Measurements from ENCODE around the gene PCED1B. TPM values are rescaled to one million over a fixed set of nuclear protein-coding genes. Genes with fewer than 3 reads are reported as not detected.

The PCED1B gene
- total RNA-seq, 5 donors from 2014 or later (not counting 1 experiment from before 2014, with no cell fraction given), result 53.7 to 159 (median 119) TPM

- Mint-ChIP-seq H3K4me3 (peak overlapping the region; percentile 71 to 83 (median 79)), H3K36me3 (peaks cover 66% of the 10 kb centered on the region), H3K4me1 (peaks cover 78 to 86% (median 83%) of the 10 kb centered on the region in 3 donors), H3K27me3 (no peaks in the 10 kb centered on the region), H3K9me3 (no peaks in the 10 kb centered on the region), H3K27ac (peak overlapping the region; percentile 94 to 97)
- peak overlapping the region; percentile 22 to 44 for H3K4me3 ChIP-seq (ENCODE audit: control insufficient read depth in 1 of 2, extremely low read depth in 1 of 2, low read length in 1 of 2)
- H3K27ac ChIP-seq (ENCODE audit: low read length), result peak overlapping the region; percentile 45
- no peak for ATAC-seq (replicated peaks in 1 of 4)
- no peak for DNase-seq
- 67% methylated on average over 5 of the region's 7 CpGs for WGBS (ENCODE audit: insufficient coverage)
- H3K4me1 ChIP-seq (ENCODE audit: control insufficient read depth in 1 of 2, extremely low read depth in 1 of 2, insufficient read depth in 2 of 2, low read length in 2 of 2), result peaks cover 38 to 72% of the 10 kb centered on the region in 2 experiments
- H3K9me3 ChIP-seq, result no peaks in the 10 kb centered on the region
- peaks cover 5 to 48% of the 10 kb centered on the region in 2 donors for H3K36me3 ChIP-seq (ENCODE audit: control insufficient read depth in 2 of 2, extremely low read depth in 1 of 2, insufficient read depth in 1 of 2, low read length in 1 of 2)
- H3K27me3 ChIP-seq (replicated peaks in 1 of 2; ENCODE audit: control insufficient read depth in 2 of 2, extremely low read depth in 1 of 2, insufficient read depth in 2 of 2, low read length in 1 of 2), result no peaks in the 10 kb centered on the region
- ChIA-PET CTCF (no interaction called here), POLR2A (interaction anchor here in 1 of 2 donors (0.5 kb wide), 1 partner anchor 1098 kb away, joined by 4 read pairs; no protein-coding TSS in a partner anchor)
Observed at GRCh38 chr12:47223031-47223847, 143.8 kb downstream of the PCED1B start.

- no CpG with 5 or more reads among the region's 4 CpGs for WGBS (ENCODE audit: insufficient coverage)
- no peaks in the 10 kb centered on the region for H3K9me3 Mint-ChIP-seq
Observed at GRCh38 chr12:47223848-47224213, 144.4 kb downstream of the PCED1B start.

GRCh38 chr12:47224563-47225133, 145.2 kb downstream of the PCED1B start:
- 84% methylated on average over 11 of the region's 17 CpGs for WGBS (ENCODE audit: insufficient coverage)
- Histone ChIP-seq H3K4me1 (ENCODE audit: control insufficient read depth in 1 of 2, extremely low read depth in 1 of 2, insufficient read depth in 2 of 2, low read length in 2 of 2) (peaks cover 33 to 76% of the 10 kb centered on the region in 2 experiments), H3K9me3 (no peaks in the 10 kb centered on the region), H3K27me3 (replicated peaks in 1 of 2; ENCODE audit: control insufficient read depth in 2 of 2, extremely low read depth in 1 of 2, insufficient read depth in 2 of 2, low read length in 1 of 2) (no peaks in the 10 kb centered on the region), H3K36me3 (ENCODE audit: control insufficient read depth in 2 of 2, extremely low read depth in 1 of 2, insufficient read depth in 1 of 2, low read length in 1 of 2) (peaks cover 5 to 50% of the 10 kb centered on the region in 2 donors), H3K4me3 (ENCODE audit: control insufficient read depth in 1 of 2, extremely low read depth in 1 of 2, low read length in 1 of 2) (no peak overlapping the region), H3K27ac (ENCODE audit: low read length) (no peak overlapping the region)
- Mint-ChIP-seq H3K4me1 (peaks cover 79 to 89% (median 85%) of the 10 kb centered on the region in 3 donors), H3K27me3 (no peaks in the 10 kb centered on the region), H3K4me3 (peak overlapping the region; percentile 21 to 79 (median 55)), H3K36me3 (peaks cover 62% of the 10 kb centered on the region), H3K27ac (peak overlapping the region; percentile 78 to 83), H3K9me3 (no peaks in the 10 kb centered on the region)
- CTCF ChIA-PET, result interaction anchor here in 1 of 2 donors (0.6 to 3.5 kb wide), 4 partner anchors 9 to 19 kb away, joined by 3 to 12 read pairs (median 4); no protein-coding TSS in a partner anchor
- DNase-seq, result no peak
- POLR2A ChIA-PET, result no interaction called here
- no peak for ATAC-seq (replicated peaks in 1 of 4)

More at GRCh38 chr12:47223848-47224213, 144.4 kb downstream of the PCED1B start:
- peak overlapping the region; percentile 94 to 97 for H3K27ac Mint-ChIP-seq
- H3K36me3 Mint-ChIP-seq, result peaks cover 68% of the 10 kb centered on the region
- no peaks in the 10 kb centered on the region for H3K9me3 ChIP-seq
- peaks cover 5 to 47% of the 10 kb centered on the region in 2 donors for H3K36me3 ChIP-seq (ENCODE audit: control insufficient read depth in 2 of 2, extremely low read depth in 1 of 2, insufficient read depth in 1 of 2, low read length in 1 of 2)
- H3K4me1 ChIP-seq (ENCODE audit: control insufficient read depth in 1 of 2, extremely low read depth in 1 of 2, insufficient read depth in 2 of 2, low read length in 2 of 2), result peaks cover 37 to 71% of the 10 kb centered on the region in 2 experiments
- ChIA-PET POLR2A (interaction anchor here in 1 of 2 donors (0.5 kb wide), 1 partner anchor 1098 kb away, joined by 4 read pairs; no protein-coding TSS in a partner anchor), CTCF (no interaction called here)
- no peak for DNase-seq
- no peaks in the 10 kb centered on the region for H3K27me3 Mint-ChIP-seq
- peak overlapping the region in 1 of 2 donors; percentile 22 for H3K4me3 ChIP-seq (ENCODE audit: control insufficient read depth in 1 of 2, extremely low read depth in 1 of 2, low read length in 1 of 2)
- no peak for ATAC-seq (replicated peaks in 1 of 4)
- H3K27ac ChIP-seq (ENCODE audit: low read length), result peak overlapping the region; percentile 45
- H3K4me1 Mint-ChIP-seq, result peaks cover 81 to 89% (median 88%) of the 10 kb centered on the region in 3 donors
- H3K27me3 ChIP-seq (replicated peaks in 1 of 2; ENCODE audit: control insufficient read depth in 2 of 2, extremely low read depth in 1 of 2, insufficient read depth in 2 of 2, low read length in 1 of 2), result no peaks in the 10 kb centered on the region
- peak overlapping the region; percentile 71 to 83 (median 79) for H3K4me3 Mint-ChIP-seq

GRCh38 chr12:47225356-47225755, 145.9 kb downstream of the PCED1B start:
- H3K36me3 Mint-ChIP-seq, result peaks cover 62% of the 10 kb centered on the region
- peaks cover 31 to 74% of the 10 kb centered on the region in 2 experiments for H3K4me1 ChIP-seq (ENCODE audit: control insufficient read depth in 1 of 2, extremely low read depth in 1 of 2, insufficient read depth in 2 of 2, low read length in 2 of 2)
- no peak overlapping the region for H3K27ac ChIP-seq (ENCODE audit: low read length)
- H3K27ac Mint-ChIP-seq, result peak overlapping the region; percentile 78 to 83
- ChIA-PET POLR2A (no interaction called here), CTCF (interaction anchor here in 1 of 2 donors (0.6 to 3.5 kb wide), 7 partner anchors 8 to 146 kb away, joined by 3 to 12 read pairs (median 3); partner anchors contain the start of gene PCED1B)
- WGBS (ENCODE audit: insufficient coverage), result no CpG with 5 or more reads among the region's 2 CpGs
- no peaks in the 10 kb centered on the region for H3K9me3 Mint-ChIP-seq
- no peaks in the 10 kb centered on the region for H3K27me3 Mint-ChIP-seq
- no peak overlapping the region for H3K4me3 ChIP-seq (ENCODE audit: control insufficient read depth in 1 of 2, extremely low read depth in 1 of 2, low read length in 1 of 2)
- H3K36me3 ChIP-seq (ENCODE audit: control insufficient read depth in 2 of 2, extremely low read depth in 1 of 2, insufficient read depth in 1 of 2, low read length in 1 of 2), result peaks cover 5 to 52% of the 10 kb centered on the region in 2 donors
- DNase-seq (no peak), ATAC-seq (replicated peaks in 1 of 4) (no peak)
- no peaks in the 10 kb centered on the region for H3K9me3 ChIP-seq
- no peaks in the 10 kb centered on the region for H3K27me3 ChIP-seq (replicated peaks in 1 of 2; ENCODE audit: control insufficient read depth in 2 of 2, extremely low read depth in 1 of 2, insufficient read depth in 2 of 2, low read length in 1 of 2)
- H3K4me3 Mint-ChIP-seq, result peak overlapping the region; percentile 21 to 79 (median 32)
- peaks cover 76 to 89% (median 81%) of the 10 kb centered on the region in 3 donors for H3K4me1 Mint-ChIP-seq

GRCh38 chr12:47226199-47226598, 146.8 kb downstream of the PCED1B start:
- 95% methylated on average over 4 of the region's 10 CpGs for WGBS (ENCODE audit: insufficient coverage)
- DNase-seq (no peak), ATAC-seq (replicated peaks in 1 of 4) (no peak)
- Histone ChIP-seq H3K27me3 (replicated peaks in 1 of 2; ENCODE audit: control insufficient read depth in 2 of 2, extremely low read depth in 1 of 2, insufficient read depth in 2 of 2, low read length in 1 of 2) (no peaks in the 10 kb centered on the region), H3K4me3 (ENCODE audit: control insufficient read depth in 1 of 2, extremely low read depth in 1 of 2, low read length in 1 of 2) (no peak overlapping the region), H3K36me3 (ENCODE audit: control insufficient read depth in 2 of 2, extremely low read depth in 1 of 2, insufficient read depth in 1 of 2, low read length in 1 of 2) (peaks cover 5 to 53% of the 10 kb centered on the region in 2 donors), H3K27ac (ENCODE audit: low read length) (no peak overlapping the region), H3K4me1 (ENCODE audit: control insufficient read depth in 1 of 2, extremely low read depth in 1 of 2, insufficient read depth in 2 of 2, low read length in 2 of 2) (peaks cover 27 to 70% of the 10 kb centered on the region in 2 experiments), H3K9me3 (no peaks in the 10 kb centered on the region)
- Mint-ChIP-seq H3K36me3 (peaks cover 66% of the 10 kb centered on the region), H3K27me3 (no peaks in the 10 kb centered on the region), H3K9me3 (no peaks in the 10 kb centered on the region), H3K4me1 (peaks cover 80 to 92% (median 83%) of the 10 kb centered on the region in 3 donors), H3K4me3 (peak overlapping the region in 1 of 3 donors; percentile 79), H3K27ac (peak overlapping the region; percentile 76 to 83)
- CTCF ChIA-PET, result interaction anchor here in 1 of 2 donors (0.6 to 3.5 kb wide), 8 partner anchors 10 to 1293 kb away, joined by 3 to 12 read pairs (median 3); partner anchors contain the start of gene PCED1B
- POLR2A ChIA-PET, result interaction anchor here in 1 of 2 donors (0.5 to 0.6 kb wide), 2 partner anchors 14 to 25 kb away, joined by 3 to 4 read pairs; no protein-coding TSS in a partner anchor

- Histone ChIP-seq H3K4me3 (ENCODE audit: control insufficient read depth in 1 of 2, extremely low read depth in 1 of 2, low read length in 1 of 2) (no peak overlapping the region), H3K4me1 (ENCODE audit: control insufficient read depth in 1 of 2, extremely low read depth in 1 of 2, insufficient read depth in 2 of 2, low read length in 2 of 2) (peaks cover 14 to 55% of the 10 kb centered on the region in 2 experiments), H3K9me3 (no peaks in the 10 kb centered on the region), H3K27me3 (replicated peaks in 1 of 2; ENCODE audit: control insufficient read depth in 2 of 2, extremely low read depth in 1 of 2, insufficient read depth in 2 of 2, low read length in 1 of 2) (no peaks in the 10 kb centered on the region), H3K27ac (ENCODE audit: low read length) (no peak overlapping the region), H3K36me3 (ENCODE audit: control insufficient read depth in 2 of 2, extremely low read depth in 1 of 2, insufficient read depth in 1 of 2, low read length in 1 of 2) (peaks cover 5 to 54% of the 10 kb centered on the region in 2 donors)
- no peaks in the 10 kb centered on the region for H3K9me3 Mint-ChIP-seq
- H3K36me3 Mint-ChIP-seq, result peaks cover 66% of the 10 kb centered on the region
- 90% methylated on average over 2 of the region's 4 CpGs for WGBS (ENCODE audit: insufficient coverage)
- DNase-seq (no peak), ATAC-seq (replicated peaks in 1 of 4) (no peak)
- ChIA-PET POLR2A (no interaction called here), CTCF (interaction anchor here (0.6 to 1.6 kb wide), 5 partner anchors 45 to 169 kb away, joined by 3 read pairs; no protein-coding TSS in a partner anchor)
- no peak overlapping the region for H3K4me3 Mint-ChIP-seq
- H3K27me3 Mint-ChIP-seq, result no peaks in the 10 kb centered on the region
- peaks cover 75 to 83% (median 76%) of the 10 kb centered on the region in 3 donors for H3K4me1 Mint-ChIP-seq
- H3K27ac Mint-ChIP-seq, result peak overlapping the region in 1 of 2 donors; percentile 82
Observed at GRCh38 chr12:47228802-47229201, 149.4 kb downstream of the PCED1B start.

Data from T-cell (primary cell).